Liver (tissue), 9 donors: ENCODE results near the gene TRIOBP. TPM values are rescaled to one million over a fixed set of nuclear protein-coding genes. Genes with fewer than 3 reads are reported as not detected.

Experiments
- DNase-seq: peaks from one replicate; pipeline ENCODE4 v3.0.0-alpha.2; 2017; ENCODE audit warnings: low spot score
- H3K27ac ChIP-seq, 2 donors: one replicate each; pipeline ENCODE4 v1.7.0; 2013; ENCODE audit warnings: inconsistent platforms in 2 of 2, low read length in 2 of 2, control low read depth in 1 of 2, low read depth in 1 of 2, mild to moderate bottlenecking in 1 of 2
- H3K27me3 ChIP-seq, 4 donors: one replicate each; pipeline versions ENCODE4 v1.6.1 to v1.7.0; 2013; ENCODE audit warnings: low read length in 3 of 4, inconsistent platforms in 1 of 4, mild to moderate bottlenecking in 1 of 4, moderate library complexity in 1 of 4; ENCODE audit not compliant: control insufficient read depth in 4 of 4, insufficient read depth in 4 of 4
- H3K36me3 ChIP-seq, 4 donors: one replicate each; pipeline versions ENCODE4 v1.6.1 to v1.7.0; 2013; ENCODE audit warnings: low read length in 3 of 4, mild to moderate bottlenecking in 3 of 4, low read depth in 1 of 4, moderate library complexity in 1 of 4; ENCODE audit not compliant: control insufficient read depth in 4 of 4, insufficient read depth in 3 of 4
- H3K4me1 ChIP-seq, 4 donors: one replicate each; pipeline versions ENCODE4 v1.6.1 to v1.7.0; 2013; ENCODE audit warnings: low read length in 3 of 4, mild to moderate bottlenecking in 3 of 4, moderate library complexity in 1 of 4; ENCODE audit not compliant: control insufficient read depth in 4 of 4, insufficient read depth in 4 of 4
- H3K4me3 ChIP-seq, 3 donors: one replicate each; pipeline versions ENCODE4 v1.6.1 to v1.7.0; 2013; ENCODE audit warnings: low read length in 3 of 3, control low read depth in 1 of 3, low read depth in 1 of 3, mild to moderate bottlenecking in 1 of 3
- H3K9ac ChIP-seq, 2 donors: one replicate each; pipeline ENCODE4 v1.7.0; 2013; ENCODE audit warnings: low read length in 2 of 2, mild to moderate bottlenecking in 2 of 2, moderate library complexity in 2 of 2, control low read depth in 1 of 2, low read depth in 1 of 2
- H3K9me3 ChIP-seq, 4 donors: one replicate each; pipeline versions ENCODE4 v1.6.1 to v1.7.0; 2013; ENCODE audit warnings: low read length in 3 of 4; ENCODE audit not compliant: control insufficient read depth in 4 of 4
- ATF3 ChIP-seq: IDR thresholded peaks from 2 replicates; pipeline ENCODE4 v1.6.1; 2016; ENCODE audit warnings: antibody characterized with exemption
- EGR1 ChIP-seq, 2 donors: IDR thresholded peaks; 2 replicates each; pipeline ENCODE4 v1.6.1; 2016 to 2018; ENCODE audit warnings: antibody characterized with exemption in 2 of 2, low read depth in 2 of 2
- FOXA1 ChIP-seq: IDR thresholded peaks from 2 replicates; pipeline ENCODE4 v1.6.1; 2016; ENCODE audit warnings: antibody characterized with exemption
- GABPA ChIP-seq, 2 donors: IDR thresholded peaks in 1 of 2; conservative IDR thresholded peaks in 1 of 2; 2 replicates each; pipeline ENCODE4 v1.6.1; 2016; ENCODE audit warnings: antibody characterized with exemption in 2 of 2, mild to moderate bottlenecking in 1 of 2, moderate library complexity in 1 of 2
- HNF4G ChIP-seq: IDR thresholded peaks from 2 replicates; pipeline ENCODE4 v1.6.1; 2016; ENCODE audit warnings: antibody characterized with exemption
- MAX ChIP-seq: IDR thresholded peaks from 2 replicates; pipeline ENCODE4 v1.6.1; 2016; ENCODE audit warnings: antibody characterized with exemption
- NR2F2 ChIP-seq: IDR thresholded peaks from 2 replicates; pipeline ENCODE4 v1.6.1; 2016; ENCODE audit warnings: antibody characterized with exemption
- RAD21 ChIP-seq, 2 donors: IDR thresholded peaks; 2 replicates each; pipeline ENCODE4 v1.6.1; 2016; ENCODE audit warnings: antibody characterized with exemption in 2 of 2, mild to moderate bottlenecking in 2 of 2
- REST ChIP-seq: IDR thresholded peaks from 2 replicates; pipeline ENCODE4 v1.6.1; 2016; ENCODE audit warnings: antibody characterized with exemption, mild to moderate bottlenecking
- RXRA ChIP-seq, 2 donors: IDR thresholded peaks; 2 replicates each; pipeline ENCODE4 v1.6.1; 2017 to 2018; ENCODE audit warnings: antibody characterized with exemption in 2 of 2, mild to moderate bottlenecking in 1 of 2
- SP1 ChIP-seq: IDR thresholded peaks from 2 replicates; pipeline ENCODE4 v1.6.1; 2018; ENCODE audit warnings: antibody characterized with exemption, mild to moderate bottlenecking
- TAF1 ChIP-seq: conservative IDR thresholded peaks from 2 replicates; pipeline ENCODE4 v1.6.1; 2016; ENCODE audit warnings: antibody characterized with exemption, mild to moderate bottlenecking
- YY1 ChIP-seq: IDR thresholded peaks from 2 replicates; pipeline ENCODE4 v1.6.1; 2016; ENCODE audit warnings: antibody characterized with exemption, mild to moderate bottlenecking
- WGBS: extraction: QIAGEN DNeasy Blood & Tissue Kit; methylation state at CpG from one replicate; pipeline ENCODE4 v1.1.7; 2013; 5-methylcytosine and 5-hydroxymethylcytosine counted together
- polyA plus RNA-seq, 2 donors: library from polyadenylated mRNA; stranded (reverse) in 1 of 2; unstranded in 1 of 2; fragments of 200-250 nt in 1 of 2; fragments of >200 nt in 1 of 2; fragmentation: Nextera tagmentation in 1 of 2; extraction: Ambion mirVana in 1 of 2; gene quantifications; one replicate each; pipeline versions ENCODE4 v1.2.1 to v1.2.3, GENCODE V29; 2013 to 2015
- total RNA-seq, 2 donors: library from RNA; depleted of rRNA; stranded (reverse); fragments of >200 nt; gene quantifications; one replicate each; pipeline ENCODE4 v1.2.3, GENCODE V29; 2014
- TF ChIP-seq, protein P1 (sequence below): IDR thresholded peaks from 2 replicates; pipeline ENCODE4 v1.6.1; 2016; ENCODE audit warnings: antibody characterized with exemption
- donor health status: healthy.
- donor health status: healthy.
- donor health status: healthy.
- donor health status: healthy.
- donor health status: healthy.

Gene TRIOBP
- total and polyA plus RNA-seq, 4 donors = 4.8 to 41.1 (median 21.6) TPM

DNA sequence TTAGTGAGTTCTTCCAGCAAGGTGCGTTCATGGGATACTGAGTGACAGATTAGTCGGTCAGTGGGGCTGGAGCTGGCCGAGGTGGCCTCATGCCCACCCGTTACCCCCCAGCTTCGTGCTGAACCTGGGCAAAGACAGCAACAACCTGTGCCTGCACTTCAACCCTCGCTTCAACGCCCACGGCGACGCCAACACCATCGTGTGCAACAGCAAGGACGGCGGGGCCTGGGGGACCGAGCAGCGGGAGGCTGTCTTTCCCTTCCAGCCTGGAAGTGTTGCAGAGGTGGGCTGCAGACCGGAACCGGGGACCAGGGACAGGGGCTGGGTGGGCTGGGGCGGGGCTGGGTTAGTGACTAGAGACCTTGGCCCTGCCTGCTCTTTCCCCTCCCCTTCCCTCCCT is 18.5 kb upstream of the TRIOBP start:
- H3K27ac ChIP-seq = no peak overlapping the region
- no peak overlapping the region for H3K9ac ChIP-seq
- 80% methylated on average over 18 of the region's 18 CpGs for WGBS
- H3K4me3 ChIP-seq = no peak overlapping the region
- H3K4me1 ChIP-seq = peaks cover 10 to 42% (median 30%) of the 10 kb centered on the region in 4 donors
- no peaks in the 10 kb centered on the region for H3K36me3 ChIP-seq
- DNase-seq = no peak
- no peaks in the 10 kb centered on the region for H3K9me3 ChIP-seq
- no peak for TF ChIP-seq RXRA (IDR thresholded peaks at IDR 0.05)
- TF ChIP-seq TAF1 = no peak
- no peak for TF ChIP-seq MAX
- TF ChIP-seq YY1 = no peak
- TF ChIP-seq, protein P1, sequence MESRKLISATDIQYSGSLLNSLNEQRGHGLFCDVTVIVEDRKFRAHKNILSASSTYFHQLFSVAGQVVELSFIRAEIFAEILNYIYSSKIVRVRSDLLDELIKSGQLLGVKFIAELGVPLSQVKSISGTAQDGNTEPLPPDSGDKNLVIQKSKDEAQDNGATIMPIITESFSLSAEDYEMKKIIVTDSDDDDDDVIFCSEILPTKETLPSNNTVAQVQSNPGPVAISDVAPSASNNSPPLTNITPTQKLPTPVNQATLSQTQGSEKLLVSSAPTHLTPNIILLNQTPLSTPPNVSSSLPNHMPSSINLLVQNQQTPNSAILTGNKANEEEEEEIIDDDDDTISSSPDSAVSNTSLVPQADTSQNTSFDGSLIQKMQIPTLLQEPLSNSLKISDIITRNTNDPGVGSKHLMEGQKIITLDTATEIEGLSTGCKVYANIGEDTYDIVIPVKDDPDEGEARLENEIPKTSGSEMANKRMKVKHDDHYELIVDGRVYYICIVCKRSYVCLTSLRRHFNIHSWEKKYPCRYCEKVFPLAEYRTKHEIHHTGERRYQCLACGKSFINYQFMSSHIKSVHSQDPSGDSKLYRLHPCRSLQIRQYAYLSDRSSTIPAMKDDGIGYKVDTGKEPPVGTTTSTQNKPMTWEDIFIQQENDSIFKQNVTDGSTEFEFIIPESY = no peak
- TF ChIP-seq EGR1 (IDR thresholded peaks at IDR 0.05; ENCODE audit: low read depth in 2 of 2) = no peak
- TF ChIP-seq GABPA (IDR thresholded peaks at IDR 0.05 in 1 of 2, conservative IDR thresholded peaks at IDR 0.05 in 1 of 2) = no peak
- no peak for TF ChIP-seq REST
- no peak for TF ChIP-seq NR2F2
- TF ChIP-seq ATF3 = no peak
- TF ChIP-seq HNF4G = no peak
- no peak for TF ChIP-seq RAD21 (IDR thresholded peaks at IDR 0.05)
- H3K27me3 ChIP-seq = no peaks in the 10 kb centered on the region

DNA sequence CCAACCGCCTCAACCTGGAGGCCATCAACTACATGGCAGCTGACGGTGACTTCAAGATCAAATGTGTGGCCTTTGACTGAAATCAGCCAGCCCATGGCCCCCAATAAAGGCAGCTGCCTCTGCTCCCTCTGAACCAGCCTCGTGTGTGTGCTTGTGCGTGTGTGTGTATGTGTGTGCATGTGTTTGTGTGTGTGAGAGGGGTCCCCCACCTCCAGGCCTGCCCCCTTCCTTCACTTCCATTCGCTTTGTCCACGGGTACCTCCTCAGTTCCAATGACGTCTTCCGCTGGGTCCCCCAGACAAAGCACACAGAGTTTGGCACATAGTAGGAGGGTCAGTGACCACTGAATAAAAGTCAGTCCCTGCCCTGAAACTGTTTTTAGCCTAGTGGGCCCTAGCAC is 17.2 kb upstream of the TRIOBP start:
- H3K36me3 ChIP-seq = no peaks in the 10 kb centered on the region
- no peak for DNase-seq
- H3K27me3 ChIP-seq = no peaks in the 10 kb centered on the region
- TF ChIP-seq HNF4G (no peak), EGR1 (IDR thresholded peaks at IDR 0.05; ENCODE audit: low read depth in 2 of 2) (no peak), SP1 (no peak), ATF3 (no peak), FOXA1 (no peak), RXRA (IDR thresholded peaks at IDR 0.05) (no peak)
- TF ChIP-seq, protein P1 = no peak
- H3K9me3 ChIP-seq = no peaks in the 10 kb centered on the region
- H3K27ac ChIP-seq = no peak overlapping the region
- H3K9ac ChIP-seq = no peak overlapping the region
- H3K4me1 ChIP-seq = peaks cover 10 to 43% (median 32%) of the 10 kb centered on the region in 4 donors
- WGBS = 92% methylated on average over 8 of the region's 8 CpGs
- no peak overlapping the region for H3K4me3 ChIP-seq
